GDM1 (cell line): ENCODE data around the gene SPAG17.

ENCODE experiments used
- DNase-seq: peaks from one replicate; lab custom pipeline; 2025; lab: John Stamatoyannopoulos, UW

Gene SPAG17

GRCh38 chr1:118075116-118075515, 109.9 kb downstream of the SPAG17 start:
- DNase-seq, result no peak

GRCh38 chr1:118073648-118074435, 111.2 kb downstream of the SPAG17 start:
- no peak for DNase-seq

- no peak for DNase-seq
Measured at GRCh38 chr1:118049981-118050380, 135.0 kb downstream of the SPAG17 start.

- no peak for DNase-seq
Measured at GRCh38 chr1:118047650-118048224, 137.3 kb downstream of the SPAG17 start.

GRCh38 chr1:118047006-118047649, 137.9 kb downstream of the SPAG17 start:
- DNase-seq, result no peak

- DNase-seq, result no peak
Measured at GRCh38 chr1:118043624-118044023, 141.4 kb downstream of the SPAG17 start.

GRCh38 chr1:118042501-118042900, 142.5 kb downstream of the SPAG17 start:
- no peak for DNase-seq

- DNase-seq, result no peak
Measured at GRCh38 chr1:118039170-118039569, 145.9 kb downstream of the SPAG17 start.

GRCh38 chr1:118032883-118033282, 152.1 kb downstream of the SPAG17 start:
- DNase-seq, result no peak

- DNase-seq, result no peak
Measured at GRCh38 chr1:118028267-118028666, 156.8 kb downstream of the SPAG17 start.

GRCh38 chr1:118023199-118023598, 161.8 kb downstream of the SPAG17 start:
- no peak for DNase-seq

GRCh38 chr1:118021668-118022067, 163.4 kb downstream of the SPAG17 start:
- no peak for DNase-seq

- no peak for DNase-seq
Measured at GRCh38 chr1:118018060-118018459, 167.0 kb downstream of the SPAG17 start.

GRCh38 chr1:118013938-118014337, 171.1 kb downstream of the SPAG17 start:
- DNase-seq, result no peak

- no peak for DNase-seq
Measured at GRCh38 chr1:118013336-118013735, 171.7 kb downstream of the SPAG17 start.

- no peak for DNase-seq
Measured at GRCh38 chr1:118012515-118013124, 172.4 kb downstream of the SPAG17 start.

GRCh38 chr1:118008011-118008410, 177.0 kb downstream of the SPAG17 start:
- DNase-seq, result no peak

GRCh38 chr1:118007391-118007790, 177.6 kb downstream of the SPAG17 start:
- no peak for DNase-seq

- DNase-seq, result no peak
Measured at GRCh38 chr1:118004312-118004711, 180.7 kb downstream of the SPAG17 start.

- DNase-seq, result no peak
Measured at GRCh38 chr1:117985973-117986372, 199.1 kb downstream of the SPAG17 start.

GRCh38 chr1:117985239-117985638, 199.8 kb downstream of the SPAG17 start:
- no peak for DNase-seq

- DNase-seq, result no peak
Measured at GRCh38 chr1:117981455-117982192, 203.4 kb downstream of the SPAG17 start.
